ENCODE results near the gene ATP6V1E1. TPM values are rescaled to one million over a fixed set of nuclear protein-coding genes. Genes with fewer than 3 reads are reported as not detected.
"Not testable (repeated sequence)": the region's sequence is repeated elsewhere in the genome, so short reads cannot be mapped to it uniquely, and the experiment has no call there.

ATP6V1E1 gene
- total RNA-seq, 1 experiment from 2014 or later = 299 TPM

- in situ Hi-C loops (cut with HindIII; ENCODE audit: low pct_unique_long_range_greater_than_20kb, low sequenced_read_pairs) = no loop called here
- DNase-seq (ENCODE audit: low read depth) = no peak
Observed at GRCh38 chr22:17590586-17590985, 38.0 kb downstream of the ATP6V1E1 start.

DNA sequence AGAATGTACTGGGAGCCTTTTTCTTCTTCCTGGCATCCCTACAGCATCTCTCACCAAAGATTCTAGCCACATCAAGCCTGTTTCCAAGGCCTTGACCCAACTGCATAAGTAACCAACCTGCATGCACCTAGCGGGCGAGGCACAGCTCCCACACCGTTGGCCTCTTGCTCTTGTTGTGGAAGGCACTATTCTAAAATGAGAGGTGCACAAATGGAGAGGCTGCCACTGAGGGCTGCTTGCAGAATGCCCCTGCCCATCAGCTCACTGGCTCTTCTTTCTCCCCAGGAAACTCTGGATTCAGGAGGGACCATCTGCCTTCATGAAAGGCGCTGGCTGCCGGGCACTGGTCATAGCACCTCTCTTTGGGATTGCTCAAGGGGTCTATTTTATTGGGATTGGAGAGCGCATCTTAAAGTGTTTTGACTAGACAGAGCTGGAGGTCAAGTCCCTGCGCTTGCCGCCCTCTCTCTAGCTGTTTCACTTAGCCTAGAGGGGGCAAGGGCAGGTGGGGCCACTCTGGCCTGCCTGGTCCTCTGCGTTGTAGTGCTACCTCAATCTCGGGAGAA, 38.7 kb downstream of the ATP6V1E1 start:
- DNase-seq (ENCODE audit: low read depth) = no peak
- in situ Hi-C loops (cut with HindIII; ENCODE audit: low pct_unique_long_range_greater_than_20kb, low sequenced_read_pairs) = no loop called here

DNA sequence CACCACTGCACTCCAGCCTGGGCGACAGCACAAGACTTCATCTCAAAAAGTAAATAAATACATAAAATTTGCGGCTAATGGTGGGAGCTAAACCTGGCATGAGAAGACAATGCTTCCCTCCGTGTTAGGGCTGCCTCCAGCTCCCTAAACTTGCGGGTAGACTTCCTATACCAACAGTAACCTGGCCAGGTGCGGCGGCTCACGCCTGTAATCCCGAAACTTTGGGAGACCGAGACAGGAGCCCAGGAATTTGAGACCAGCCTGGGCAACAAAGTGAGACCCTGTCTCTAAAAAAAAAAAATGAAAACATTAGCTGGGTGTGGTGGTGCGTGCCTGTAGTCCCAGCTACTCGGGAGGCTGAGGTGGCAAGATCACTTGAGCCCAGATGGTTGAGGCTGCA, 39.9 kb downstream of the ATP6V1E1 start:
- in situ Hi-C loops (cut with HindIII; ENCODE audit: low pct_unique_long_range_greater_than_20kb, low sequenced_read_pairs) = no loop called here
- no peak for DNase-seq (ENCODE audit: low read depth)

GRCh38 chr22:17587629-17588028, 40.9 kb downstream of the ATP6V1E1 start:
- in situ Hi-C loops (cut with HindIII; ENCODE audit: low pct_unique_long_range_greater_than_20kb, low sequenced_read_pairs) = no loop called here
- DNase-seq (ENCODE audit: low read depth) = no peak

GRCh38 chr22:17586831-17587440, 41.6 kb downstream of the ATP6V1E1 start:
- in situ Hi-C loops (cut with HindIII; ENCODE audit: low pct_unique_long_range_greater_than_20kb, low sequenced_read_pairs) = no loop called here
- no peak for DNase-seq (ENCODE audit: low read depth)

DNA sequence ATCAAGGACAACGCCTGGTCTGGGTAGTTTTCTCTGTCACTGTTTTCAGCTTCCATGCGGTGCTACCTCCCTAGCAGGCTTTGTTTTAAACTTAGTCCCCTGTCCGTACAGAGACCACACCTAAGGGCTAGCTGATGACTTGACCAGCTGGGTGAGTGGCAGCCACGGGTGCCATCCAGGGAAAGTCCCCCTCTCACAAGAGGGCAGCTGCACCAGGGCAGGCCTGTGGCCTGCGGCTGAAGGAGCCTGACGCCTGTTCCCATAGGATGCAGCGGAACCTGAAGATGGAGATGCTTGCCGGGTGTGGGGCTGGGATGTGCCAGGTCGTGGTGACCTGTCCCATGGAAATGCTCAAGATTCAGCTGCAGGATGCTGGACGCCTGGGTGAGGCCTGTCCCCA, 45.4 kb downstream of the ATP6V1E1 start:
- in situ Hi-C loops (cut with HindIII; ENCODE audit: low pct_unique_long_range_greater_than_20kb, low sequenced_read_pairs) = no loop called here
- DNase-seq (ENCODE audit: low read depth) = no peak

GRCh38 chr22:17581631-17582030, 46.9 kb downstream of the ATP6V1E1 start:
- no peak for DNase-seq (ENCODE audit: low read depth)
- in situ Hi-C loops (cut with HindIII; ENCODE audit: low pct_unique_long_range_greater_than_20kb, low sequenced_read_pairs) = no loop called here

- in situ Hi-C loops (cut with HindIII; ENCODE audit: low pct_unique_long_range_greater_than_20kb, low sequenced_read_pairs) = no loop called here
- no peak for DNase-seq (ENCODE audit: low read depth)
Observed at GRCh38 chr22:17581056-17581455, 47.5 kb downstream of the ATP6V1E1 start.

DNA sequence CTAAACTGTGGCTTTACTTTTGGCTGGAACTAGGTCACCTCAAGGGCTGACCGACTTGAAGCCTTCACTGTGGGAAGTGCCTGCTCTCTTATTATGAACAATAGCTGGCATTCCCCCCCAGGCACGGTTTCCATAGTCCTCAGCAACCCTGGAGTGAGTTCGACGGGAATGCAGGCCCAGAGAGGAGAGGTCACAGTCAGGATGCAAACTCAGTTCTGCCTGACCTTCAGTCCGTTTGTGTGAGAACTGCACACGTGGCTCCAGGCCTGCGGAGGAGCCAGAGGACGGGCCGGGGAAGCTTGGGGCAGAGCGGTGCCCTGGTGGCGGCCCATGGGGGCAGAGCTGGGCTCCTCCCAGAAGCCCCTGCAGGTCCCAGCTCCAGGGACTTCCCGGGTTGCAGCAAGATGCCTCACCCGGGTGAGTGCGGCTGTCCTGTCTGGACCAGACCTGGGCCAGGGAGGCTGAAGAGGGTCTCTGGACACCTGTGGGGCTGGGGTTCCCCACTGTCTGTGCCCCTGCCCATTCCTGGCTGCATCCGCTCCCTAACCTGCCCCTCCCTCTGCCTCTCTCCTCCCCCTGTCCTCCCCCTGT, 48.0 kb downstream of the ATP6V1E1 start:
- DNase-seq (ENCODE audit: low read depth) = no peak
- in situ Hi-C loops (cut with HindIII; ENCODE audit: low pct_unique_long_range_greater_than_20kb, low sequenced_read_pairs) = no loop called here

DNA sequence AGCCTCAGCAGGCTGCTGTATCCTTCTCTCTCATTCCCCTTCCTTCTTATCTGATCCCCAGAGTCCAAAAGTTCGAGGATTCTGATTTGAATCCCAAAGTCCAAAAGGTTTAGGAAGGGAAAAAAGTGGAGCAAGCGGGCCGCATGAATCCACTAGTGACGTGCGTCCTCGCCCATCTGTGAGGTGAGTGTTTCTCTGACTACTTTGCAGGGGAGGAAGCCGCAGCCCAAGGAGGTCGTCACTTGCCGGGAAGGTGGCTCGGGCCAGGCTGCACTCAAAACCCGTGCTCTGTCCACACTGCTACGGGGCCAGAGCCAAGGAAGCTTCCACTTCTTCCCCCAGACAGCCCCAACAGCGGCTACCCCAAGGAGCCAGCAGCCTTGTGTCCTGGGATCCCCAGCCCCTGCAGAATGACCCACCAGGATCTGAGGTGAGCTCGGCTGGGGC, 49.0 kb downstream of the ATP6V1E1 start:
- DNase-seq (ENCODE audit: low read depth) = no peak
- in situ Hi-C loops (cut with HindIII; ENCODE audit: low pct_unique_long_range_greater_than_20kb, low sequenced_read_pairs) = no loop called here

DNA sequence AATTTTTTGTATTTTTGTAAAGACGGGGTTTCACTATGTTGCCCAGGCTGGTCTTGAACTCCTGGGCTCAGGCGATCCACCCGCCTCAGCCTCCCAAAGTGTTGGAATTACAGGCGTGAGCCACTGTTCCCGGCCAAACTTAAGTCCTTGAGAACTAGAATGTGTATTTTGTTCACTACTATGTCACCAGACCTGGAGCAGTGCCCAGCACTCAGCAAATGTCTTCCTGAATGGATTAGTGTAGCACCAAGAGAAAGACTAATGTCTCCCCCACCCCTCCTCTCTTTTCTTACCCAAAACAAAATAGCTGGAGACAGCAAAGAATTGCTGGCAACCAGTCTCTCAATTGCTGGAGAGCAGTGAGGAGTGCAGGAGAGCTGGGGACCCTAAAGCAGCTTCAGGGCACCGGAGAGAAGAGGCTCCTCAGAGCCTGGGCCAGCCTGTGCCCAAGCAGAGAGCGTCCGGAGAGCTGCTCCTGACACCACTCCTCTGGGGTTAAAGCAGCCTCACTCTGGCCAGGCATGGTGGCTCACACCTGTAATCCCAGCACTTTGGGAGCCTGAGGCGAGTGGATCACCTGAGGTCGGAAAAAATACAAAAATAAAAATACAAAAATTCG, 50.3 kb downstream of the ATP6V1E1 start:
- no peak for DNase-seq (ENCODE audit: low read depth)
- in situ Hi-C loops (cut with HindIII; ENCODE audit: low pct_unique_long_range_greater_than_20kb, low sequenced_read_pairs) = no loop called here

DNA sequence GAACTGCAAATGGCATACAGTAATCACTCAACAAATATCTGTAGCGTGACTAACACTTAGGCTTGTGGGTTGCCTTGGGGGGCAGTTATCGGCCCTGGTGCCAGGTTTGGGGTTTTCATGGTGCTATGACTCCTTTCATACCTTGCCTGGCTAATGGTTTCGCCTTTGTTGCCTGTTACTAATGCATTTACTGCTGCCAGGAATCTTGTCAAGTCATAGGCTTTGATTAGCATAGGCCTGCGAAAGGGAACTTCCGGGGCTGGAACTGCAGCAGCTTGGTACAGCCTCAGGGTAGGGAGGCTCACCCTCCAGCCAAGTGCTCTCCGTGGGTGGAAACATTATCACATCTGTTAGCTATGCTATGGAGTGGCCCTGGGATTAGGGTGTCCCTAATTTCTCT, 52.1 kb downstream of the ATP6V1E1 start:
- DNase-seq (ENCODE audit: low read depth) = peak; percentile 88
- in situ Hi-C loops (cut with HindIII; ENCODE audit: low pct_unique_long_range_greater_than_20kb, low sequenced_read_pairs) = no loop called here

GRCh38 chr22:17575681-17576080, 52.9 kb downstream of the ATP6V1E1 start:
- in situ Hi-C loops (cut with HindIII; ENCODE audit: low pct_unique_long_range_greater_than_20kb, low sequenced_read_pairs) = no loop called here

DNA sequence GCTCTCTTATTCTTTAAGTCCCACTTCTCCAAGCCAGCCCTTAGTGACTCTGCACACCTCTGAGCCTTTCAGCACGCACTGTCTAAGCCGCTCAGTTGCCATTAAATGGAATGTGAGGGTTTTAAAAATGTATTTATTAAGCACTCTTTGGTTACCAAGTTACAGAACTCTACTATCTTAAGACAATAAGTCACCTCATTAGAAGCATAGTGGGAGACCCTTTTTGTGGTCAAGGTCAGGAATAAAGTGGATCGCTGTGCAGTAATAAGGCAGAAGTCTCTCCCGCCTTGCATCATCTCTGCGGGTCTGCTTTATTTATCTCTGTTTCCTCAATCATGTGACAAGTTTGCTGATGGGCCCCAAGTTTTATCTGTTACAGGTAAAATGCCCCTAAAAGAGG, 53.4 kb downstream of the ATP6V1E1 start:
- no peak for DNase-seq (ENCODE audit: low read depth)
- in situ Hi-C loops (cut with HindIII; ENCODE audit: low pct_unique_long_range_greater_than_20kb, low sequenced_read_pairs) = no loop called here

More at GRCh38 chr22:17575681-17576080, 52.9 kb downstream of the ATP6V1E1 start:
- no peak for DNase-seq (ENCODE audit: low read depth)

DNA sequence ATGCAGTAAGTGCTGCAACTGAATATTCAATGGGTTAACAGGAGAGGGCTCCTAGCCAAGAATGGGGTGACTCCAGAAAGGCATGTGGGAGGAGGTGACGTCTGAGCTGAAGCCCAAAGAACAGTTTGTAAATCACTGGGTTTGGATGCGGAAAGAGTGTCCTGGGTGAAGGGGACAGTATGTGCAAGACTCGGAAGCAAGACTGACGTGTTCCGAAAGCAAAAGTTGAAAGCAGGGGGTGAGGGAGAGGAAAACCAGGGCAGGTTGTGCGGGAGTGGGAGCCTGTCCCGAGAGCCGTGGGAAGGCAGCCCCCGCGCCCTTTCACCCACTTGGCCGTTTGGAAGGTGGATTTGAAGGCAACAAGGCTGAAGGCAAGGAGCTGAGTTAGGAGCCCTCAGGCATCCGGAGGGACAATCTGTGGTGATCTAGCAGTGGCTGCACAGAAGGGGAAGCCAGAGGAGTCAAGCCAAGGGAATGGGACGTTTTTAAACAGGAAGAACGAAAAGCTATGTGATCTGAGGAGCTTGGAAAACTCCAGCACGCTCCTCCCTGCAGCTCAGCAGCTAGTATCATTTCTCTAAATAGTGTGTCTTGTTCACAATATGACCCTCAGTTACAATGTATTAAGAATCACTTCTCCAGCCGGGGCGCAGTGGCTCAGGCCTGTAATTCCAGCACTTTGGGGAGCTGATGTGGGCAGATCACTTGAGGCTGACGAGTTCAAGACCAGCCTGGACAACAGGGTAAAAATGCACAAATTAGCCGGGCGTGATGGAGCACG, 57.5 kb downstream of the ATP6V1E1 start:
- in situ Hi-C loops (cut with HindIII; ENCODE audit: low pct_unique_long_range_greater_than_20kb, low sequenced_read_pairs) = no loop called here
- no peak for DNase-seq (ENCODE audit: low read depth)

- in situ Hi-C loops (cut with HindIII; ENCODE audit: low pct_unique_long_range_greater_than_20kb, low sequenced_read_pairs) = no loop called here
- peak; percentile 41 for DNase-seq (ENCODE audit: low read depth)
Observed at GRCh38 chr22:17569971-17570511, 58.5 kb downstream of the ATP6V1E1 start.

- in situ Hi-C loops (cut with HindIII; ENCODE audit: low pct_unique_long_range_greater_than_20kb, low sequenced_read_pairs) = no loop called here
- DNase-seq (ENCODE audit: low read depth) = peak; percentile 88
Observed at GRCh38 chr22:17566776-17567175, 61.8 kb downstream of the ATP6V1E1 start.

DNA sequence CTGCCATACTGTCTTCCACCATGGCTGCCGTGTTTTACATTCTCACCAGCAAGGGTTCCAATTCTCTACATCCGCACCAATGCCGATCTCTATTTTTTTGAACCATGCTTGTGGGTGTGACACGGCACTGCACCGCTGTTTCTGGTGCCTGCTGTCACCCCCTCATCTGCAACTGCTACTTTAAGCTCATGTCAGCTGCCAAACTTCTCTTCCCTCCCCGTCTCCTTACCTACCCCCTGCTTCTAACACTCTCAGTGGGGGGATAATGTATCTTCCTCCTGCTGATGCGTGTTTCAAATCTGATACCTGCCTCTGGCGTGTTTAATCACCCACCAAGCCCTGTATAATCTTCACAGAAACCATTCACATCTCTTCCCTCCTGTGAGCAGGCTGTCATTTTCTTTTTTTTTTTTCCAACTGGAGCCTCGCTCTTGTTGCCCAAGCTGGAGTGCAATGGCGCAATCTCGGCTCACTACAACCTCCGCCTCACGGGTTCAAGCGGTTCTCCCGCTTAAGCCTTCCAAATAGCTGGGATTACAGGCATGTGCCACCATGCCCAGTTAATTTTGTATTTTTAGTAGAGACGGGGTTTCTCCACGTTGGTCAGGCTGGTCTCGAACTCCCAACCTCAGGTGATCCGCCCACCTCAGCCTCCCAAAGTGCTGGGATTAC, 62.4 kb downstream of the ATP6V1E1 start:
- in situ Hi-C loops (cut with HindIII; ENCODE audit: low pct_unique_long_range_greater_than_20kb, low sequenced_read_pairs); DNase-seq (ENCODE audit: low read depth): not testable (repeated sequence)
